GM06990 (cell line): ENCODE results near the gene NCR2.

ENCODE experiments used
- DNase-seq: peaks from one replicate; pipeline ENCODE4 v3.0.0-alpha.2; 2011; ENCODE audit not compliant: insufficient read length; ENCODE audit errors: extremely low read depth
- H3K27me3 ChIP-seq: replicated peaks from 2 replicates; pipeline ENCODE4 v1.6.0; 2011; ENCODE audit warnings: low read length; ENCODE audit not compliant: control insufficient read depth, insufficient read depth
- H3K36me3 ChIP-seq: 2 replicates; pipeline ENCODE4 v1.5.1; 2011; ENCODE audit warnings: low read length; ENCODE audit not compliant: control insufficient read depth, insufficient read depth
- H3K4me3 ChIP-seq: replicated peaks from 2 replicates; pipeline ENCODE4 v1.5.1; 2011; ENCODE audit warnings: low read depth, mild to moderate bottlenecking, control low read depth, low read length
- CTCF ChIP-seq: IDR thresholded peaks from 2 replicates; pipeline ENCODE4 v1.5.1; 2011; ENCODE audit warnings: low read length, control low read depth, mild to moderate bottlenecking, inconsistent platforms; ENCODE audit not compliant: insufficient read depth, poor library complexity, severe bottlenecking

The NCR2 gene

GRCh38 chr6:41325446-41326066, 9.9 kb upstream of the NCR2 start:
- DNase-seq: no peak
- H3K4me3 ChIP-seq: no peak overlapping the region
- no peaks in the 10 kb centered on the region for H3K36me3 ChIP-seq
- no peaks in the 10 kb centered on the region for H3K27me3 ChIP-seq
- no peak for TF ChIP-seq CTCF

- no peaks in the 10 kb centered on the region for H3K27me3 ChIP-seq
- no peaks in the 10 kb centered on the region for H3K36me3 ChIP-seq
- no peak for TF ChIP-seq CTCF
- H3K4me3 ChIP-seq: no peak overlapping the region
- no peak for DNase-seq
Measured at GRCh38 chr6:41326092-41326491, 9.3 kb upstream of the NCR2 start.

GRCh38 chr6:41327177-41327576, 8.2 kb upstream of the NCR2 start:
- H3K27me3 ChIP-seq: no peaks in the 10 kb centered on the region
- DNase-seq: no peak
- no peak overlapping the region for H3K4me3 ChIP-seq
- no peak for TF ChIP-seq CTCF
- H3K36me3 ChIP-seq: no peaks in the 10 kb centered on the region

- H3K27me3 ChIP-seq: no peaks in the 10 kb centered on the region
- H3K36me3 ChIP-seq: no peaks in the 10 kb centered on the region
- DNase-seq: no peak
- no peak for TF ChIP-seq CTCF
- no peak overlapping the region for H3K4me3 ChIP-seq
Measured at GRCh38 chr6:41331401-41332150, 3.8 kb upstream of the NCR2 start.

GRCh38 chr6:41332241-41332640, 3.2 kb upstream of the NCR2 start:
- H3K36me3 ChIP-seq: no peaks in the 10 kb centered on the region
- DNase-seq: no peak
- H3K27me3 ChIP-seq: no peaks in the 10 kb centered on the region
- no peak for TF ChIP-seq CTCF
- H3K4me3 ChIP-seq: no peak overlapping the region
